Caki2 (cell line): ENCODE measurements around the gene RHBDL3. TPM values are rescaled to one million over a fixed set of nuclear protein-coding genes. Genes with fewer than 3 reads are reported as not detected.
"Not testable (repeated sequence)": the region's sequence is repeated elsewhere in the genome, so short reads cannot be mapped to it uniquely, and the experiment has no call there.

Experiments used
- DNase-seq: peaks from one replicate; pipeline ENCODE4 v3.0.0-alpha.2; 2015; ENCODE audit warnings: low read depth
- in situ Hi-C: cut with HindIII; loops from 2 replicates; pipeline ENCODE4 v1.10.0; 2016; ENCODE audit warnings: low sequenced_read_pairs, low pct_unique_long_range_greater_than_20kb, mixed read lengths
- total RNA-seq: library from RNA; depleted of rRNA; stranded (reverse); fragments of >200 nt; shearing (Covaris generic); gene quantifications from 2 replicates; pipeline ENCODE4 v1.2.3, GENCODE V29; 2014; ENCODE audit warnings: low replicate concordance

RHBDL3 gene
- total RNA-seq, 1 experiment from 2014 or later = 4.5 TPM

GRCh38 chr17:32341857-32342602 is 76.4 kb downstream of the RHBDL3 start, which contains the start of gene C17orf75:
Gene C17orf75, minus strand, starts transcription at chr17:32342173. Its CDS starts 34 bp downstream, at chr17:32342139.
- peak; percentile 82 for DNase-seq
- in situ Hi-C loops = no loop called here

- no peak for DNase-seq
- in situ Hi-C loops = no loop called here
Observed at GRCh38 chr17:32342603-32343325, 77.1 kb downstream of the RHBDL3 start.

DNA sequence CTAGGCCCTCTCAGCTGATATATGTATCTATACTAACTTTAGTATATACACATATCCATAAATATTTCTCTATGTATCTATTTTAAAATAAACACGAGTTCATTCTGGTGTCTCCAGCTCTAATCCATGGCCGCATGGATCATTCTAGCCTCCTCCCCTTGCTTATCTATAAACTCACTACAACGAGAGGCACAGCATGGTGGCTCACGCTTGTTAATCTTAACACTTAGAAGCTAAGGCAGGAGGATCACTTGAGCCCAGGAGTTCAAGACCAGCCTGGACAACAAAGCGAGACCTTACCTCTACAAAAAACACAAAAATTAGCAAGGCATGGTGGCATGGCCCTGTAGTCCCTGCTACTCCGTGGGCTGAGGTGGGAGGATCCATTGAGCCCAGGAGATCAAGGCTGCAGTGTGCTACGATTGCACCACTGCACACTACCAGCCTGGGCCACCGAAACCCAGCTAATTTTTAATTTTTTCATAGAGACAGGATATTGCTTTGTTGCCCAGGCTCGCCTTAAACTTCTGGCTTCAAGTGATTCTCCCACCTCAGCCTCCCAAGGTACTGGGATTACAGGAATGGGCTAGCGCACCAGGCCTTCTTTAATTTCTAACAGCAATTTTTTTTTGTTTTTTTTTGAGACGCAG is 80.4 kb downstream of the RHBDL3 start:
- in situ Hi-C loops = no loop called here

GRCh38 chr17:32348483-32348800 is 82.8 kb downstream of the RHBDL3 start:
- in situ Hi-C loops = no loop called here
- DNase-seq = no peak

More for the DNA sequence above, 80.4 kb downstream of the RHBDL3 start:
- no peak for DNase-seq

DNA sequence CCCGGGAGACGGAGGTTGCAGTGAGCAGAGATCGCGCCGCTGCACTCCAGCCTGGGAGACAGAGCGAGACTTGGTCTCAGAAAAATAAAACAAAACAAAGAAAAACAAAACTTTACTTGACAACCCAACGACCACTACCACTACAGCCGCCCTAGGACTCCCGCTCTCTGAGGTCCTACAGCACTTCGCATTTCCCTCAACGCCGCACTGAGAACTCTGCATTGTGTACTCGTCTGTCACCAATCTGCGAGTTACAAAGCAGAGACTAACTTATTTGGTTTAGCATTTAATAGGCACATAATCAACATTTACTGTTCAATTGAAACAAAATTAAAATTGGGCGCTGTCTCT is 83.8 kb downstream of the RHBDL3 start:
- in situ Hi-C loops = no loop called here

DNA sequence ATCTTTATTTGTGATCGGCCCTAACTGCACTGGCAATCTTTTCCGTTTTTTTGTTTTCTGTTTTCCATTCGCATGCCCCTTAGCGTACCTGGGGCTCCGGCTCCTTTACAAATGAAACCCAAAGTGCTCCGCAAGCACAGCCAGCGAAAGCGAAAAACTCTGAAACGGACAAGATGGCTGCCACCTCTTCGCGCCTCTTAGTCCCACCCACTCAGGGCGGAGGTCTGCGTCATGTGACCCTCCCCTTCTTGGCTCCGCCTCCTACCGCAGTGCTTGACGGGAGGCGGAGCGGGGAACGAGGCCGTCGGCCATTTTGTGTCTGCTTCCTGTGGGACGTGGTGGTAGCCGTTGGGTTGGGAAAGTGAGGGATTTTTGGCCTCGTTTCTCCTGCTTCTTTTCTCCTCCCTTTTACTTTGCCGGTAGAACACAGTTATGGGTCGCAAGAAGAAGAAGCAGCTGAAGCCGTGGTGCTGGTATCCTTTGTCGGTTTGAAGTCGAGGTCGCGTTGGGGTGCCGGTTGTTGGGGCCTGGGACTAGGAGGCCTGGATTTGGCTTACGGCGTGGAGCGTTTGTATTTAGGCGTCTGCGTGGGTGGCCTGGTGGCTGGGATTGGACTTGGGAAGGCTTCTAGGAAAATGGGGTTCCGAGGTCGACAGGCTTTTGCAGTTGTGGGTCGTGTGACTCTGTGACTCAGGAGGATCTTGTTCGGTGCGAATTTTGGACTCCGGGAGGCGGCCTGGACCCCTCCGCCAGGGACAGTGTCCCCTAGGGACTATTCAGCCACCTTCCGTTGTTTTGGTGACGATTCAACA is 84.4 kb downstream of the RHBDL3 start, which contains the start of gene ZNF207:
Gene ZNF207, plus strand, starts transcription at position 304 of the 812 bp plus-strand sequence. Its CDS starts 129 bp downstream, at position 433.
- in situ Hi-C loops = no loop called here
- peak; percentile 95 for DNase-seq

More for the DNA sequence above, 83.8 kb downstream of the RHBDL3 start:
- no peak for DNase-seq

GRCh38 chr17:32350666-32351418 is 85.2 kb downstream of the RHBDL3 start:
- in situ Hi-C loops = no loop called here
- peak; percentile 63 for DNase-seq

DNA sequence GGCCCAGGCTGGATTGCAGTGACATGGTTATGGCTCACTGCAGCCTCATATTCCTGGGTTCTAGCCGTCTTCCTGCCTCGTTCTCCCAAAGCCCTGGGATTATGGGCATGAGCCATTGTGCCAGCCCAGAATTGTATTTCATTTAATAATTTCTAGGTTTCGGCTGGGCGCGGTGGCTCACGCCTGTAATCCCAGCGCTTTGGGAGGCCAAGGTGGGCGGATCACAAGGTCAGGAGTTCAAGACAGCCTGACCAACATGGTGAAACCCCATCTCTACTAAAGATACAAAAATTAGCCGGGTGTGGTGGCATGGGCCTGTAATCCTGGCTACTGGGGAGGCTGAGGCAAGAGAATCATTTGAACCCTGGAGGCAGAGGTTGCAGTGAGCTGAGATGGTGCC is 87.1 kb downstream of the RHBDL3 start:
- in situ Hi-C loops = not testable (repeated sequence)

DNA sequence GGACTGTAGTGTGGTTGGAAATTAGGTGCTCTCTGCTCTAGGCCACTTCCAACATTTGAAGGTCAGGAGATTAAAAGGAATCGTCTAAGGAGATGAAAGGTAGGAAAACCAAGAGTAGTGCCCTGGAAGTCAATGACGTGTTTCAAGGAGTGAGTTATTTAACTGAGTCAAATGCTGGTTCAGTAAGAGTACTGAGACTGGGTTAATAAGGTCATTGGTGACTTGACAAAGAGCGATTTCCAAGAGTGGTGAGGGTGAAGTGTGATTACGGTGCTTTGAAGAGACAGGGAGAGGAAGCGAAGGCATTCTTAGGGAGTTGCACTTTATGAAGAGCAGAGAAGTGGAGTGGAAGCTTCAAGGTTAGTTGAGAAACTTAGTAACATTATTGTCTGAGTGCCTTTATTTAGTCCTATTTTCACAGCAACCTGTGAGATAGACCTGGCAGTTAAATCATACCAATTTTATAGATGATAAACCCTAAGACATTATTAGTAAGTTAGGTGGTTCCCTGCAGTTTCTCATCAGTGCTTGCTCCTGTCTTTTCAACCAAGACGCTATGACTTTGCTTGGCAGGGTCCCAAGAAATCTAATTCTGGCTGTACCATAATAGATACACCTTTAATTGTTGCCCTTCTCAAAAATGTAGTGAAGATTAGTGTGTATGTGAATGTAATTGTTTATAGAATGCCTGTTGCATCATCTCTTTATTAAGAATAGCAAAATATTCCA is 90.2 kb downstream of the RHBDL3 start:
- no peak for DNase-seq
- in situ Hi-C loops = no loop called here

More for the DNA sequence above, 87.1 kb downstream of the RHBDL3 start:
- DNase-seq = not testable (repeated sequence)

GRCh38 chr17:32356378-32356743 is 90.7 kb downstream of the RHBDL3 start:
- in situ Hi-C loops = no loop called here
- DNase-seq = no peak

- DNase-seq = no peak
Observed at GRCh38 chr17:32356750-32357149, 91.1 kb downstream of the RHBDL3 start.

DNA sequence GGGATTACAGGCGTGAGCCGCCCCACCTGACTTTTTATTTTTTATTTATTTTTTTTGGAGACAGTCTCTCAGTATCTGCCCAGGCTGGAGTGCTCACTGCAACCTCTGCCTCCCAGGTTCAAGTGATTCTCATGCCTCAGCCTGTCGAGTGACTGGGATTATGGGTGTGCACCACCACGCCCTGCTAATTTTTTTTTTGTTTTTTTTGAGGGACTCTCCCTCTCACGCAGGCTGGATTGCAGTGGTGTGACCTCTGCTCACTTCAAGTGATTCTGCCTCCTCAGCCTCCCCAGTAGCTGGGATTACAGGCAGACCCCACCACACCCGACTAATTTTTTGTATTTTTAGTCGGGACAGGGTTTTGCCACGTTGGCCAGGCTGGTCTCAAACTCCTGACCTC is 92.0 kb downstream of the RHBDL3 start:
- DNase-seq = no peak
- in situ Hi-C loops = no loop called here

More at GRCh38 chr17:32356750-32357149, 91.1 kb downstream of the RHBDL3 start:
- in situ Hi-C loops = no loop called here

DNA sequence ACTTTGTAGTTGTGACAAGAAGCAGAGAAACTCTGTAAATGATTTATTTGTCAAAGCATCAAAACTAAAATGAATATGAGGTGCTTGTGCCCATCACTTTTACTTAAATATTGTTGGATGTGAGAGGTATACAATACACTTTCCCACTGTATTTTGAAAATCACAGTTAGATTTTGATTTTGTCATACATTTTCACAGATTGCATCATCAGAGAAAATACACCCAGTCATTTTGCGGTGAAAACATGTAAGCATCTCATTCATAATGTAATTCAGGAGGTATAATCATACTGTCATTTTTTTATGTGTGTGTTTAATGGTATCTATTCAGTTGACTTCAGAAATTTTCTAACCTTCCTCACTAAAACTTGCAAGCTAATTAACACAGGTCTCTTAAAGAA is 95.6 kb downstream of the RHBDL3 start:
- in situ Hi-C loops = no loop called here
- no peak for DNase-seq

DNA sequence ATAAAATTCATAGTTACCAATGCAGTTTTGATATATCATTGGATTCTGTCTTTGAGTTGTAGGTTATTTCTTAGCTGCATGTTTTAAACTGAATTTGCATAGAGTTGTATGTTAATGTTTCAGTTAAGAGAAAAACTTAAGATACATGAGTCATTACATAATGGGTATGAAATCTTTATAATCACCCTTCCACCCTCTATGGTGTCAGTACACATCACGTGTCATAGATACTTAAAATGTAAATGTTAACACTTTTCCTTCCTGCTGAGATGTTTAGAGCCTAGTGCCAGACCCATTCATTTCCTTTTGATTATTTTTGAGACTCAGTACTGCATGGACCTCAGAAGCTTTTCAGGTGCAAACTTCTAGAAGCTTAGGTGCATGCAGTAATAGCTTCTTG is 104.8 kb downstream of the RHBDL3 start:
- DNase-seq = no peak
- in situ Hi-C loops = no loop called here
